Mesenchymal stem cell (in vitro differentiated cells and primary cell): Measurements from ENCODE around the gene BNIP3.

Experiments
- DNase-seq: peaks from one replicate; pipeline ENCODE4 v3.0.0-alpha.2; 2013
- H2AFZ ChIP-seq: one replicate; pipeline ENCODE4 v1.6.1; 2013; ENCODE audit warnings: low read depth, mild to moderate bottlenecking, control low read depth, inconsistent platforms, low read length, moderate library complexity
- H2AK5ac ChIP-seq: 2 replicates; pipeline ENCODE4 v1.6.1; 2013; ENCODE audit warnings: low read length, moderate library complexity, mild to moderate bottlenecking, inconsistent platforms; ENCODE audit not compliant: severe bottlenecking
- H2BK120ac ChIP-seq: one replicate; pipeline ENCODE4 v1.6.1; 2013; ENCODE audit warnings: low read depth, mild to moderate bottlenecking, inconsistent platforms, low read length, moderate library complexity
- H2BK12ac ChIP-seq, 2 experiments: one replicate each; pipeline ENCODE4 v1.6.1; 2013; ENCODE audit warnings: inconsistent platforms in 2 of 2, low read length in 2 of 2, mild to moderate bottlenecking in 2 of 2, moderate library complexity in 2 of 2, control low read depth in 1 of 2
- H2BK15ac ChIP-seq: one replicate; pipeline ENCODE4 v1.6.1; 2013; ENCODE audit warnings: mild to moderate bottlenecking, low read depth, inconsistent platforms; ENCODE audit not compliant: poor library complexity, severe bottlenecking
- H2BK5ac ChIP-seq: 2 replicates; pipeline ENCODE4 v1.6.1; 2013; ENCODE audit warnings: low read depth, mild to moderate bottlenecking, low read length, control low read depth, inconsistent platforms; ENCODE audit not compliant: poor library complexity, severe bottlenecking
- H3K14ac ChIP-seq, 2 experiments: one replicate each; pipeline ENCODE4 v1.6.1; 2013; ENCODE audit warnings: inconsistent platforms in 2 of 2, low read length in 2 of 2, control low read depth in 1 of 2, mild to moderate bottlenecking in 1 of 2, moderate library complexity in 1 of 2
- H3K18ac ChIP-seq, 2 experiments: one replicate each; pipeline ENCODE4 v1.6.1; 2013; ENCODE audit warnings: inconsistent platforms in 2 of 2, low read length in 2 of 2, control low read depth in 1 of 2, low read depth in 1 of 2, mild to moderate bottlenecking in 1 of 2
- H3K23ac ChIP-seq, 2 experiments: one replicate each; pipeline ENCODE4 v1.6.1; 2013; ENCODE audit warnings: inconsistent platforms in 2 of 2, low read length in 2 of 2, mild to moderate bottlenecking in 2 of 2, moderate library complexity in 2 of 2, control low read depth in 1 of 2
- H3K27ac ChIP-seq: 2 replicates; pipeline ENCODE4 v1.5.1; 2013; ENCODE audit warnings: mild to moderate bottlenecking, moderate library complexity, low read length, control low read depth, inconsistent platforms; ENCODE audit not compliant: poor library complexity, severe bottlenecking
- H3K27me3 ChIP-seq, 2 experiments: 2 replicates each; pipeline versions ENCODE4 v1.6.1 to v1.7.0; 2013; ENCODE audit warnings: low read length in 2 of 2, mild to moderate bottlenecking in 2 of 2, moderate library complexity in 2 of 2, control low read depth in 1 of 2, inconsistent platforms in 1 of 2; ENCODE audit not compliant: control insufficient read depth in 1 of 2, insufficient read depth in 1 of 2
- H3K36me3 ChIP-seq, 2 experiments: 2 replicates each; pipeline versions ENCODE4 v1.6.1 to v1.7.0; 2013; ENCODE audit warnings: low read length in 2 of 2, control low read depth in 1 of 2, inconsistent platforms in 1 of 2, low read depth in 1 of 2, mild to moderate bottlenecking in 1 of 2; ENCODE audit not compliant: insufficient read depth in 2 of 2, control insufficient read depth in 1 of 2
- H3K4ac ChIP-seq, 2 experiments: one replicate each; pipeline ENCODE4 v1.6.1; 2013; ENCODE audit warnings: inconsistent platforms in 2 of 2, low read length in 2 of 2, mild to moderate bottlenecking in 2 of 2, moderate library complexity in 2 of 2, control low read depth in 1 of 2, low read depth in 1 of 2
- H3K4me1 ChIP-seq: 2 replicates; pipeline ENCODE4 v1.6.1; 2013; ENCODE audit warnings: low read depth, low read length, control low read depth; ENCODE audit not compliant: control insufficient read depth, insufficient read depth
- H3K4me2 ChIP-seq: 2 replicates; pipeline ENCODE4 v1.6.1; 2013; ENCODE audit warnings: low read length, mild to moderate bottlenecking, inconsistent platforms; ENCODE audit not compliant: poor library complexity, severe bottlenecking
- H3K4me3 ChIP-seq, 2 experiments: 2 replicates each; pipeline versions ENCODE4 v1.5.1 to v1.7.0; 2013; ENCODE audit warnings: low read length in 2 of 2, mild to moderate bottlenecking in 2 of 2, control low read depth in 1 of 2, low read depth in 1 of 2; ENCODE audit not compliant: insufficient read depth in 1 of 2
- H3K79me1 ChIP-seq: replicated peaks from 2 replicates; pipeline ENCODE4 v1.6.1; 2013; ENCODE audit warnings: mild to moderate bottlenecking, control low read depth, low read length, inconsistent platforms; ENCODE audit not compliant: poor library complexity, severe bottlenecking
- H3K9ac ChIP-seq: 2 replicates; pipeline ENCODE4 v1.7.0; 2013; ENCODE audit warnings: mild to moderate bottlenecking, low read length, moderate library complexity
- H3K9me3 ChIP-seq: 2 replicates; pipeline ENCODE4 v1.7.0; 2013; ENCODE audit warnings: mild to moderate bottlenecking, low read length; ENCODE audit not compliant: control insufficient read depth
- H4K8ac ChIP-seq: one replicate; pipeline ENCODE4 v1.6.1; 2013; ENCODE audit warnings: inconsistent platforms, mild to moderate bottlenecking, low read length, moderate library complexity
- H4K91ac ChIP-seq: one replicate; pipeline ENCODE4 v1.6.1; 2013; ENCODE audit warnings: mild to moderate bottlenecking, low read length, inconsistent platforms
- WGBS: methylation state at CpG from one replicate; pipeline ENCODE4 v1.1.7; 2013; ENCODE audit warnings: mixed read lengths; 5-methylcytosine and 5-hydroxymethylcytosine counted together

The BNIP3 gene

GRCh38 chr10:131961047-131961776 is 20.5 kb downstream of the BNIP3 start:
- no peak overlapping the region for H4K91ac ChIP-seq
- 97% methylated on average over 19 of the region's 26 CpGs for WGBS
- H3K36me3 ChIP-seq, result peaks cover 37 to 70% of the 10 kb centered on the region in 2 experiments
- no peak overlapping the region for H2AK5ac ChIP-seq
- no peak overlapping the region for H3K4ac ChIP-seq
- no peak overlapping the region for H3K4me3 ChIP-seq
- no peak overlapping the region for H2BK15ac ChIP-seq
- H3K27ac ChIP-seq, result no peak overlapping the region
- H2BK5ac ChIP-seq, result no peak overlapping the region
- DNase-seq, result no peak
- H4K8ac ChIP-seq, result no peak overlapping the region
- peaks cover 33% of the 10 kb centered on the region for H3K79me1 ChIP-seq
- H2AFZ ChIP-seq, result no peak overlapping the region
- peaks cover 4% of the 10 kb centered on the region for H3K4me1 ChIP-seq
- H2BK12ac ChIP-seq, result no peak overlapping the region
- no peak overlapping the region for H3K4me2 ChIP-seq
- H3K9ac ChIP-seq, result no peak overlapping the region
- H3K27me3 ChIP-seq, result no peaks in the 10 kb centered on the region
- no peaks in the 10 kb centered on the region for H3K9me3 ChIP-seq
- no peak overlapping the region for H3K14ac ChIP-seq
- H3K18ac ChIP-seq, result no peak overlapping the region
- H2BK120ac ChIP-seq, result no peak overlapping the region
- H3K23ac ChIP-seq, result no peak overlapping the region

DNA sequence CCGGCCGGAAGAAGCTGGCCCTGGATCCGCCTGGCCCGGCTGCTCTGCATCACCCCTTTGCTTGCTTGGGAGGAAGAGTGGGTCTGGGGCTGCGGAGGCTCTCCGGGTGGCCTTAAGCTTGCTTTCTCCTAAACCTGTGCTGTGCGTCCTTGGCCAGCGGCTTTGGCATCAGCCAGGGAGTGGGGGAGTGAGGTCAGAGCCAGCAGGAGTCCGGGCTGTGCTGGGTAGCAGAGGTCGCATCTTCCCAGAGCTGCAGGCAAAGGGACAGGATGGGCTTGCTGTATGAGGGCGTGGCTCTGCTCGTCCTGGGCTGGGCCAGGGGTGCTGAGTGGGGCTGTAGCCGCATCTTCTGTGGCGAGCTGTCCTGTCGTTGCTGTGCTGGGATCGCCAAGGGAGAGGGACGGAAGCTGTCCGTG is 21.1 kb downstream of the BNIP3 start:
- Histone ChIP-seq H3K4me2 (no peak overlapping the region), H3K9me3 (no peaks in the 10 kb centered on the region), H3K27ac (no peak overlapping the region), H2AK5ac (no peak overlapping the region), H2AFZ (no peak overlapping the region), H3K4me1 (peaks cover 4% of the 10 kb centered on the region), H3K14ac (no peak overlapping the region), H3K4me3 (no peak overlapping the region), H2BK12ac (no peak overlapping the region), H3K79me1 (peaks cover 34% of the 10 kb centered on the region), H2BK120ac (no peak overlapping the region), H3K27me3 (no peaks in the 10 kb centered on the region), H2BK5ac (no peak overlapping the region), H4K91ac (no peak overlapping the region), H3K36me3 (peaks cover 37 to 74% of the 10 kb centered on the region in 2 experiments), H3K9ac (no peak overlapping the region), H3K23ac (no peak overlapping the region), H2BK15ac (no peak overlapping the region), H4K8ac (no peak overlapping the region), H3K4ac (no peak overlapping the region), H3K18ac (no peak overlapping the region)
- no peak for DNase-seq
- WGBS, result 96% methylated on average over 18 of the region's 18 CpGs

GRCh38 chr10:131959841-131960240 is 21.9 kb downstream of the BNIP3 start:
- Histone ChIP-seq H4K91ac (no peak overlapping the region), H2AK5ac (no peak overlapping the region), H3K4ac (no peak overlapping the region), H3K36me3 (peaks cover 43 to 72% of the 10 kb centered on the region in 2 experiments), H3K23ac (no peak overlapping the region), H3K27me3 (no peaks in the 10 kb centered on the region), H2AFZ (no peak overlapping the region), H3K27ac (no peak overlapping the region), H2BK15ac (no peak overlapping the region), H2BK120ac (no peak overlapping the region), H3K79me1 (peaks cover 33% of the 10 kb centered on the region), H3K4me3 (no peak overlapping the region), H3K4me1 (peaks cover 4% of the 10 kb centered on the region), H3K9me3 (no peaks in the 10 kb centered on the region), H4K8ac (no peak overlapping the region), H3K9ac (no peak overlapping the region), H3K14ac (no peak overlapping the region), H2BK12ac (no peak overlapping the region), H3K4me2 (no peak overlapping the region), H2BK5ac (no peak overlapping the region), H3K18ac (no peak overlapping the region)
- 88% methylated on average over 19 of the region's 19 CpGs for WGBS
- no peak for DNase-seq

GRCh38 chr10:131955591-131956340 is 26.0 kb downstream of the BNIP3 start:
- H2BK5ac ChIP-seq, result no peak overlapping the region
- no peak overlapping the region for H4K91ac ChIP-seq
- H3K79me1 ChIP-seq, result peaks cover 42% of the 10 kb centered on the region
- no peak overlapping the region for H2AFZ ChIP-seq
- H3K23ac ChIP-seq, result no peak overlapping the region
- no peak overlapping the region for H2AK5ac ChIP-seq
- no peak overlapping the region for H3K18ac ChIP-seq
- no peak overlapping the region for H3K9ac ChIP-seq
- H3K4me2 ChIP-seq, result no peak overlapping the region
- H2BK12ac ChIP-seq, result no peak overlapping the region
- no peak overlapping the region for H3K4me3 ChIP-seq
- no peak overlapping the region for H4K8ac ChIP-seq
- DNase-seq, result no peak
- H3K27ac ChIP-seq, result no peak overlapping the region
- no peak overlapping the region for H2BK15ac ChIP-seq
- WGBS, result 96% methylated on average over 38 of the region's 38 CpGs
- H2BK120ac ChIP-seq, result no peak overlapping the region
- no peak overlapping the region for H3K4ac ChIP-seq
- H3K4me1 ChIP-seq, result no peaks in the 10 kb centered on the region
- no peak overlapping the region for H3K14ac ChIP-seq
- H3K27me3 ChIP-seq, result no peaks in the 10 kb centered on the region
- no peaks in the 10 kb centered on the region for H3K9me3 ChIP-seq
- H3K36me3 ChIP-seq, result peaks cover 65 to 74% of the 10 kb centered on the region in 2 experiments
